DOHH2 (cell line): ENCODE data around the gene CCDC83.

Experiments
- H3F3A ChIP-seq: fragments of 200-600 bp; sonication (generic), shearing (Covaris generic); 2 replicates; pipeline ENCODE4 v1.6.0; 2016; ENCODE audit warnings: antibody characterized with exemption, mild to moderate bottlenecking; ENCODE audit not compliant: control insufficient read depth, insufficient read depth
- H3K27ac ChIP-seq: fragments of 200-600 bp; sonication (generic); 2 replicates; pipeline ENCODE4 v1.5.1; 2014; ENCODE audit warnings: low read depth, mild to moderate bottlenecking, low read length, moderate library complexity
- H3K27me3 ChIP-seq: fragments of 200-600 bp; sonication (generic); 2 replicates; pipeline ENCODE4 v1.6.1; 2014; ENCODE audit warnings: mild to moderate bottlenecking, low read length, mixed read lengths; ENCODE audit not compliant: control insufficient read depth
- H3K36me3 ChIP-seq: fragments of 200-600 bp; sonication (generic); 2 replicates; pipeline ENCODE4 v1.6.1; 2014; ENCODE audit warnings: mild to moderate bottlenecking, low read length, moderate library complexity, mixed read lengths; ENCODE audit not compliant: control insufficient read depth
- H3K4me1 ChIP-seq: fragments of 200-600 bp; sonication (generic); 2 replicates; pipeline ENCODE4 v1.6.1; 2014; ENCODE audit warnings: mild to moderate bottlenecking, low read length, mixed read lengths; ENCODE audit not compliant: control insufficient read depth
- H3K4me2 ChIP-seq: fragments of 200-600 bp; sonication (generic); 2 replicates; pipeline ENCODE4 v1.6.0; 2014; ENCODE audit warnings: mild to moderate bottlenecking, low read length, moderate library complexity
- H3K4me3 ChIP-seq: fragments of 200-600 bp; sonication (generic); 2 replicates; pipeline ENCODE4 v1.5.1; 2014; ENCODE audit warnings: mild to moderate bottlenecking, low read length, mixed read lengths
- H3K79me2 ChIP-seq: fragments of 200-600 bp; sonication (generic); 2 replicates; pipeline ENCODE4 v1.6.1; 2014; ENCODE audit warnings: mild to moderate bottlenecking, low read length, mixed read lengths; ENCODE audit not compliant: control insufficient read depth
- H3K9me2 ChIP-seq: fragments of 200-600 bp; sonication (generic); replicated peaks from 2 replicates; pipeline ENCODE4 v1.6.1; 2014; ENCODE audit warnings: mild to moderate bottlenecking, low read length, mixed read lengths; ENCODE audit not compliant: control insufficient read depth
- H3K9me3 ChIP-seq: fragments of 200-600 bp; sonication (generic); 2 replicates; pipeline ENCODE4 v1.6.1; 2014; ENCODE audit warnings: antibody characterized with exemption, low read length, mixed read lengths; ENCODE audit not compliant: control insufficient read depth, insufficient read depth
- H4K20me1 ChIP-seq: fragments of 200-600 bp; sonication (generic); 2 replicates; pipeline ENCODE4 v1.6.0; 2014; ENCODE audit warnings: low read depth, mild to moderate bottlenecking, antibody characterized with exemption, low read length, moderate library complexity; ENCODE audit not compliant: control insufficient read depth, insufficient read depth
- EZH2phosphoT487 ChIP-seq: fragments of 200-600 bp; sonication (generic); IDR thresholded peaks from 2 replicates; pipeline ENCODE4 v1.6.1; 2017; ENCODE audit warnings: borderline replicate concordance, mild to moderate bottlenecking, antibody characterized with exemption, low read length, moderate library complexity, mixed read lengths
- TF ChIP-seq, protein P1 (sequence below): fragments of 200-600 bp; sonication (generic); IDR thresholded peaks from one replicate; pipeline ENCODE4 v1.5.1; 2014; ENCODE audit warnings: antibody characterized with exemption, mild to moderate bottlenecking, low read depth, low read length; ENCODE audit not compliant: poor library complexity, severe bottlenecking

CCDC83 gene

DNA sequence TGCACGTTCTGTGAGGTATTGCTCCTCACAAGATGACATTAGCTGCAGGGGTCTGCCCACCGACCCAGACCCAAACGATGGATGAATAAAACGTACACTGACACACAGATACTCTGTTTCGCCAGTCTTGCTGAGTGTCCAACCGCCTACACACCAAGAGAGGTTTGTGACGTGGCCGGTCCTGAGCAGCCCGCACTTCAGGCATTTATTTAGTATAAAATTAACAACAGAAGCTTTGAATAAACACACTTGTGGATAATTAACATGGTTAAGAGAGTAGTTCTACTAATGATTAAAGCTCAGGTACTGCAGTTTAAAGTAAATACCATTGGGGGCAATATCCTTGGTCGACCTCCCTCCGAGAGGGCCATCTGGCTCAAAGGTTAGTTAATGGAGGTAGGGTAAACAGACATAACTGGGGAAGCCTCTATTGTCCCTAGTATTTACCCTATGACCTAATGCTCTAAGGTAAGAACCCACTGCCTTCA is 75.7 kb downstream of the CCDC83 start:
- Histone ChIP-seq H3K27me3 (no peaks in the 10 kb centered on the region), H3K9me2 (no peaks in the 10 kb centered on the region), H4K20me1 (no peaks in the 10 kb centered on the region), H3K79me2 (no peaks in the 10 kb centered on the region), H3K4me1 (no peaks in the 10 kb centered on the region), H3K36me3 (no peaks in the 10 kb centered on the region), H3K9me3 (no peaks in the 10 kb centered on the region), H3K4me2 (no peak overlapping the region), H3K4me3 (no peak overlapping the region), H3K27ac (no peak overlapping the region), H3F3A (no peaks in the 10 kb centered on the region)
- TF ChIP-seq, protein P1, sequence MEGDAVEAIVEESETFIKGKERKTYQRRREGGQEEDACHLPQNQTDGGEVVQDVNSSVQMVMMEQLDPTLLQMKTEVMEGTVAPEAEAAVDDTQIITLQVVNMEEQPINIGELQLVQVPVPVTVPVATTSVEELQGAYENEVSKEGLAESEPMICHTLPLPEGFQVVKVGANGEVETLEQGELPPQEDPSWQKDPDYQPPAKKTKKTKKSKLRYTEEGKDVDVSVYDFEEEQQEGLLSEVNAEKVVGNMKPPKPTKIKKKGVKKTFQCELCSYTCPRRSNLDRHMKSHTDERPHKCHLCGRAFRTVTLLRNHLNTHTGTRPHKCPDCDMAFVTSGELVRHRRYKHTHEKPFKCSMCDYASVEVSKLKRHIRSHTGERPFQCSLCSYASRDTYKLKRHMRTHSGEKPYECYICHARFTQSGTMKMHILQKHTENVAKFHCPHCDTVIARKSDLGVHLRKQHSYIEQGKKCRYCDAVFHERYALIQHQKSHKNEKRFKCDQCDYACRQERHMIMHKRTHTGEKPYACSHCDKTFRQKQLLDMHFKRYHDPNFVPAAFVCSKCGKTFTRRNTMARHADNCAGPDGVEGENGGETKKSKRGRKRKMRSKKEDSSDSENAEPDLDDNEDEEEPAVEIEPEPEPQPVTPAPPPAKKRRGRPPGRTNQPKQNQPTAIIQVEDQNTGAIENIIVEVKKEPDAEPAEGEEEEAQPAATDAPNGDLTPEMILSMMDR = no peak
- TF ChIP-seq EZH2phosphoT487 = no peak

DNA sequence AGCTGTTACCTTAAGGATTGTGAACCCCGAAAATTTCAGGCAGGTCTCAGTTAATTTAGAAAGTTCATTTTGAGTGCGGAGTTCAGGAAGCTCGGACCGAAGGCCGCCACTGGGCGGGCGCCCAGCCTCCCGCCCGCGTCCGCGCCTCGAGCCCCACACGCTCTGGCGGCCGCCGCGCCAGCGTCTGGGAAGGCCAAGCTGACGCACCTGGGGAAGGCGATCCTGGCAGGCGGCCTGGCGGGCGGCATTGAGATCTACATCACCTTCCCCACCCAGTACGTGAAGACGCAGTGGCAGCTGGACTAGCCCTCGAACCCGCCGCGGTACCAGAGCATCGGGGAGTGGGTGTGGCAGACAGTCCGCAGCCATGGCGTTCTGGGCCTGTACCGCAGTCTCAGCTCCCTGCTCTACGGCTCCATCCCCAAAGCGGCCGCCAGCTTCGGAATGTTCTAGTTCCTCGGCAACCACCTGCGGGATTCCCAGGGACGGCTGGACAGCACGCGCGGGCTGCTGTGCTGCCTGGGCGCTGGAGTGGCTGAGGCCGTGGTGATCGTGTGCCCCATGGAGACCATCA is 79.5 kb downstream of the CCDC83 start:
- Histone ChIP-seq H3F3A (no peaks in the 10 kb centered on the region), H3K27ac (no peak overlapping the region), H3K9me2 (no peaks in the 10 kb centered on the region), H3K4me2 (no peak overlapping the region), H3K4me1 (no peaks in the 10 kb centered on the region), H3K9me3 (no peaks in the 10 kb centered on the region), H3K36me3 (no peaks in the 10 kb centered on the region), H3K4me3 (no peak overlapping the region), H3K27me3 (no peaks in the 10 kb centered on the region), H3K79me2 (no peaks in the 10 kb centered on the region), H4K20me1 (no peaks in the 10 kb centered on the region)
- TF ChIP-seq, protein P1 = no peak
- no peak for TF ChIP-seq EZH2phosphoT487

DNA sequence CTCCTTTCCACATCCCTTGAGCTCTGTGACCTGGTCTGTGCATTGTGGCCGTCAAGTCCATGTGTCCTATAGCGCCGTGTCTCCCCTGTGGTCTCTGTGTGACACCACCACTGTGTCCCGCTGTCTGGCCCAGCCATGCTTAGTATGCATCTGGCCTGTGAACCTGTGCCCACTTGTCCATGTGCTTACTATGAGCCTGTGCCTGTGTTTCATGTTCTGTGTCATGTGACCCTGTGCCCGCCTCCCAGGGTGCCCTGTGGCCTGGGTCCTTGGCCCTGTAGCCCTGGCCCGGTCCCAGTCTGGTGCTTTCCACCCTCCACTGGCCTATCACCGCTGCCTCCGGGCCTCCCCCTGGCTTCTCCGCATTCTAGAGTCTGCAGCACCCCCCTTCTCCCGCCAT is 80.6 kb downstream of the CCDC83 start:
- no peaks in the 10 kb centered on the region for H3K27me3 ChIP-seq
- no peaks in the 10 kb centered on the region for H3K9me2 ChIP-seq
- H4K20me1 ChIP-seq = no peaks in the 10 kb centered on the region
- no peak overlapping the region for H3K4me2 ChIP-seq
- H3F3A ChIP-seq = no peaks in the 10 kb centered on the region
- TF ChIP-seq, protein P1 = no peak
- TF ChIP-seq EZH2phosphoT487 = no peak
- H3K79me2 ChIP-seq = no peaks in the 10 kb centered on the region
- no peaks in the 10 kb centered on the region for H3K4me1 ChIP-seq
- H3K27ac ChIP-seq = no peak overlapping the region
- H3K9me3 ChIP-seq = no peaks in the 10 kb centered on the region
- H3K36me3 ChIP-seq = no peaks in the 10 kb centered on the region
- no peak overlapping the region for H3K4me3 ChIP-seq

DNA sequence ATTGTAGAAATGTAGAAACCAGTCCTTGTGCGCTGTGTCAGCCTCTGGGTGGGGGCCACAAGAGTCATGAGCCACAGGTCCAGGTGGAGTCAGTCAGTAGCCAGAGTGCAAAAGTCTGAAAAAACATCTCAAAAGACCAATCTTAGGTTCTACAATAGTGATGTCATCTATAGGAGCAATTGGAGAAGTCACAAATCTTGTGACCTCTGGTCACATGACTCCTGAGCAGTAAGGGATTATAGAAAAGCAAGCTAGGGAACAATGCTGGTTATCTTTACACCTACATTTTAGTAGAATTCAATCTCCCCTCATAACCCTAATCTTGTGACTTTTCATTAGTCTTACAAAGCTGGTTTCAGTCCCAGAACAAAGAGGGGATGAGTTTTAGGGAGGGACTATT is 82.7 kb downstream of the CCDC83 start:
- H3K9me3 ChIP-seq = no peaks in the 10 kb centered on the region
- TF ChIP-seq EZH2phosphoT487 = no peak
- TF ChIP-seq, protein P1 = no peak
- H4K20me1 ChIP-seq = no peaks in the 10 kb centered on the region
- H3K4me2 ChIP-seq = no peak overlapping the region
- no peaks in the 10 kb centered on the region for H3K4me1 ChIP-seq
- H3K36me3 ChIP-seq = no peaks in the 10 kb centered on the region
- no peaks in the 10 kb centered on the region for H3F3A ChIP-seq
- H3K27ac ChIP-seq = no peak overlapping the region
- H3K4me3 ChIP-seq = no peak overlapping the region
- no peaks in the 10 kb centered on the region for H3K79me2 ChIP-seq
- no peaks in the 10 kb centered on the region for H3K9me2 ChIP-seq
- no peaks in the 10 kb centered on the region for H3K27me3 ChIP-seq
